ENCODE data around the gene NMUR1. TPM values are rescaled to one million over a fixed set of nuclear protein-coding genes. Genes with fewer than 3 reads are reported as not detected.

The NMUR1 gene
- total RNA-seq, 1 donor from 2014 or later, result not detected

DNA sequence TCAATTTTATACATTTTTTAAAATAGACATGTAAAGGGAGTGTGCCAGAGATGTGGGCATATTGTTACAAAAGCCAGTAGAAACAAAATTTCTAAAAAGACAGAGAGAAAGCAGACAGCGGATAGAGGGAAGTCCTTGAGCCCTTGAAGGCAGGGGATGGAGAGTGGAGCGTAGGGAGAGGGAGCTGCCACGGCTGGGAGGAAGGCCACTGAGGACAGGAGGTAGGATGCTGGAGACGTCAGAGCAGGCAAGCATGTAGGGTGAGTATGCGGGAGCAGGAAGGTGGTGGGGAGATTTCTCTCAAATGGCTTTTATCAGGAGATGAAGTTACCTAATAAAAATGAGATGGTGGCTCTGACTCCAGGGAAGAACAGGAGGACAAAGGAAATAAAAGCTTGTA lies 41.9 kb downstream of the NMUR1 start:
- no peak overlapping the region for H3K27ac ChIP-seq (ENCODE audit: low read depth, low read length)
- no peaks in the 10 kb centered on the region for H3K9me3 ChIP-seq (ENCODE audit: insufficient read depth, low read depth, low read length)
- H3K9me3 Mint-ChIP-seq (ENCODE audit: unreplicated experiment), result peaks cover 5% of the 10 kb centered on the region
- H3K27ac Mint-ChIP-seq (ENCODE audit: unreplicated experiment), result no peak overlapping the region
- H3K4me1 Mint-ChIP-seq (ENCODE audit: low read depth, unreplicated experiment), result no peaks in the 10 kb centered on the region
- no peak overlapping the region for H3K9ac ChIP-seq (ENCODE audit: low read length)
- H3K4me2 ChIP-seq (ENCODE audit: low read length), result no peak overlapping the region
- no peak overlapping the region for H3K4me3 ChIP-seq (ENCODE audit: insufficient read depth, low read depth, low read length)
- no peaks in the 10 kb centered on the region for H3K79me2 ChIP-seq (ENCODE audit: insufficient read depth, low read length)
- H3K27me3 ChIP-seq (ENCODE audit: insufficient read depth, low read length), result no peaks in the 10 kb centered on the region
- no peaks in the 10 kb centered on the region for H3K4me1 ChIP-seq (ENCODE audit: insufficient read depth, low read length)
- no peak overlapping the region for H2AFZ ChIP-seq (ENCODE audit: low read depth, low read length)
- no peak overlapping the region for H3K4me3 Mint-ChIP-seq (ENCODE audit: unreplicated experiment)
- no peaks in the 10 kb centered on the region for H4K20me1 ChIP-seq (ENCODE audit: insufficient read depth, low read length)
- H3K36me3 Mint-ChIP-seq (ENCODE audit: low read depth, unreplicated experiment), result peaks cover 3% of the 10 kb centered on the region
- no peak for FAIRE-seq
- no peaks in the 10 kb centered on the region for H3K36me3 ChIP-seq (ENCODE audit: insufficient read depth, low read length)
- DNase-seq (ENCODE audit: low read depth), result no peak
- TF ChIP-seq EZH2 (IDR thresholded peaks at IDR 0.05; ENCODE audit: insufficient read depth, low read length), result no peak
- TF ChIP-seq CTCF (IDR thresholded peaks at IDR 0.05; ENCODE audit: insufficient read depth, low read depth, low read length), result no peak
- peaks cover 18% of the 10 kb centered on the region for H3K27me3 Mint-ChIP-seq (ENCODE audit: low read depth, unreplicated experiment)

DNA sequence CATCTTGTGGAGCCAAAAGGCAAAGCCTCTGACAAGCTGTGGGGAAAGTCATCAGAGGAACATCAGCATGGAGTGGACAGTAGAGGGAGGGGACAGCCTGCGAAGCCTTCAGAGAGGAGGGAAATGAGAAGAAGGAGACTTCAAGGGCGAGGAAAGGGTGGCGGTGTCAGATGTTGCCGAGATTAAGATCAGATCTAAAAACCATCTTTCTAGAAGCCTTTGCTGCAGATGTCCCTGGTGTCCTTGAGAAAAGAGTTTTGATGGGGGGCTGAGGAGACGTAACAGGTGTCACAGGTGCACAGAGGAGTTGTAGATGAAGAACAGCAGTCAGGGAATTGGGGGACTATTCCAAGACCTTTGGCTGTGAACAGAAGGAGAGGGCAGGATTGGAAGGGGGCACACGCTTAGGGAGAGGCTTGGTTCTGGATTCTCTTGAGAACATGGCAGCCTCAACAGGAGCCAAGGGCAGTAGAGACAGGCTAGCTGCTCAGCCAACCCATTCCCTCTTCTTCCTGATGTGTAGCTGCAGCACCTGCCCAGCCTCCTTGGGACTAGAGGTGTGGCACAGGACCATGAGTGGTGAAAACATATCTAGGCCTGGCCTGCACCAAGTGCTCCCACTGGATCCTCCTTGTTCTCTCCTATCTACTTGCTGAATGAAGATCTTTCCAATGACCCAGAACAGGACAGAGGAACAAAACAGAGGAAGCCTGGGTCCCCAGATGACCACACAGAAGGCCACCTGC lies 43.2 kb downstream of the NMUR1 start:
- Histone ChIP-seq H3K4me2 (ENCODE audit: low read length) (no peak overlapping the region), H4K20me1 (ENCODE audit: insufficient read depth, low read length) (no peaks in the 10 kb centered on the region), H3K9ac (ENCODE audit: low read length) (no peak overlapping the region), H2AFZ (ENCODE audit: low read depth, low read length) (no peak overlapping the region), H3K4me1 (ENCODE audit: insufficient read depth, low read length) (no peaks in the 10 kb centered on the region), H3K9me3 (ENCODE audit: insufficient read depth, low read depth, low read length) (no peaks in the 10 kb centered on the region), H3K79me2 (ENCODE audit: insufficient read depth, low read length) (no peaks in the 10 kb centered on the region), H3K36me3 (ENCODE audit: insufficient read depth, low read length) (no peaks in the 10 kb centered on the region), H3K27me3 (ENCODE audit: insufficient read depth, low read length) (no peaks in the 10 kb centered on the region), H3K4me3 (ENCODE audit: insufficient read depth, low read depth, low read length) (no peak overlapping the region), H3K27ac (ENCODE audit: low read depth, low read length) (no peak overlapping the region)
- TF ChIP-seq EZH2 (IDR thresholded peaks at IDR 0.05; ENCODE audit: insufficient read depth, low read length), result no peak
- no peak for TF ChIP-seq CTCF (IDR thresholded peaks at IDR 0.05; ENCODE audit: insufficient read depth, low read depth, low read length)
- FAIRE-seq (no peak), DNase-seq (ENCODE audit: low read depth) (no peak)
- H3K4me3 Mint-ChIP-seq (ENCODE audit: unreplicated experiment), result no peak overlapping the region
- H3K27me3 Mint-ChIP-seq (ENCODE audit: low read depth, unreplicated experiment), result peaks cover 21% of the 10 kb centered on the region
- H3K36me3 Mint-ChIP-seq (ENCODE audit: low read depth, unreplicated experiment), result peaks cover 3% of the 10 kb centered on the region
- H3K9me3 Mint-ChIP-seq (ENCODE audit: unreplicated experiment), result peaks cover 5% of the 10 kb centered on the region
- no peaks in the 10 kb centered on the region for H3K4me1 Mint-ChIP-seq (ENCODE audit: low read depth, unreplicated experiment)
- H3K27ac Mint-ChIP-seq (ENCODE audit: unreplicated experiment), result no peak overlapping the region
